OCI-LY1 (cell line): ENCODE results near the gene C2.

Experiments
- CTCF ChIP-seq: fragments of 200-600 bp; sonication (generic), shearing (Covaris generic); IDR thresholded peaks from 2 replicates; pipeline ENCODE4 v1.5.1; 2017; ENCODE audit warnings: mild to moderate bottlenecking, antibody characterized with exemption, low read length, moderate library complexity, mixed read lengths
- EZH2 ChIP-seq: fragments of 200-600 bp; sonication (generic), shearing (Covaris generic); IDR thresholded peaks from 2 replicates; pipeline ENCODE4 v1.8.0; 2017; ENCODE audit warnings: borderline replicate concordance, mixed run types, mild to moderate bottlenecking, antibody characterized with exemption, low read length, moderate library complexity, mixed read lengths

- TF ChIP-seq CTCF: peak; percentile 42
- TF ChIP-seq EZH2: no peak
These were observed 24.8 kb downstream of the C2 start for GRCh38 chr6:31952140-31952805.
